SU-DHL-6 (cell line): ENCODE results near the gene MKRN2.

Experiments used
- H2AFZ ChIP-seq: fragments of 200-600 bp; sonication (generic); 2 replicates; pipeline ENCODE4 v1.6.1; 2014; ENCODE audit warnings: low read depth, mild to moderate bottlenecking, moderate library complexity, mixed read lengths, antibody characterized with exemption, low read length; ENCODE audit not compliant: severe bottlenecking
- H3F3A ChIP-seq: fragments of 200-600 bp; shearing (Covaris generic); 2 replicates; pipeline ENCODE4 v1.6.0; 2016; ENCODE audit warnings: antibody characterized with exemption, mild to moderate bottlenecking; ENCODE audit not compliant: insufficient read depth
- H3K27ac ChIP-seq: fragments of 200-600 bp; sonication (generic); 2 replicates; pipeline ENCODE4 v1.5.1; 2016; ENCODE audit warnings: low read depth, mild to moderate bottlenecking, low read length, moderate library complexity, mixed read lengths
- H3K27me3 ChIP-seq: fragments of 200-600 bp; sonication (generic), shearing (Covaris generic); 2 replicates; pipeline ENCODE4 v1.6.0; 2014; ENCODE audit warnings: mild to moderate bottlenecking, low read length
- H3K36me3 ChIP-seq: fragments of 200-600 bp; sonication (generic); 2 replicates; pipeline ENCODE4 v1.6.1; 2014; ENCODE audit warnings: mild to moderate bottlenecking, low read length, mixed read lengths
- H3K4me2 ChIP-seq: fragments of 300-600, 200-600 bp; shearing (Covaris generic), sonication (generic); 2 replicates; pipeline ENCODE4 v1.6.0; 2014; ENCODE audit warnings: low read length, low read depth, mild to moderate bottlenecking; ENCODE audit not compliant: poor library complexity, severe bottlenecking
- H3K4me3 ChIP-seq: fragments of 200-600 bp; sonication (generic); 2 replicates; pipeline ENCODE4 v1.5.1; 2014; ENCODE audit warnings: antibody characterized with exemption, low read length, mild to moderate bottlenecking, mixed read lengths; ENCODE audit not compliant: insufficient read depth, poor library complexity, severe bottlenecking
- H3K79me2 ChIP-seq: fragments of 200-600 bp; sonication (generic); 2 replicates; pipeline ENCODE4 v1.6.1; 2014; ENCODE audit warnings: mild to moderate bottlenecking, low read length, moderate library complexity; ENCODE audit not compliant: insufficient read depth
- H3K9ac ChIP-seq: fragments of 200-600 bp; sonication (generic); 2 replicates; pipeline ENCODE4 v1.7.0; 2014; ENCODE audit warnings: mild to moderate bottlenecking, low read length
- H3K9me2 ChIP-seq: fragments of 200-600 bp; sonication (generic); replicated peaks from 2 replicates; pipeline ENCODE4 v1.6.1; 2014; ENCODE audit warnings: low read length; ENCODE audit not compliant: insufficient read depth
- H3K9me3 ChIP-seq: fragments of 200-600 bp; sonication (generic); 2 replicates; pipeline ENCODE4 v1.6.1; 2014; ENCODE audit warnings: low read length, mixed read lengths; ENCODE audit not compliant: insufficient read depth
- H4K20me1 ChIP-seq: fragments of 200-600 bp; sonication (generic); 2 replicates; pipeline ENCODE4 v1.6.1; 2014; ENCODE audit warnings: low read depth, mild to moderate bottlenecking, antibody characterized with exemption, low read length, moderate library complexity, mixed read lengths
- CTCF ChIP-seq: fragments of 200-600 bp; sonication (generic); IDR thresholded peaks from one replicate; pipeline ENCODE4 v1.5.1; 2017; ENCODE audit warnings: antibody characterized with exemption, mild to moderate bottlenecking, low read length, moderate library complexity; ENCODE audit not compliant: insufficient read depth, poor library complexity, severe bottlenecking
- EZH2phosphoT487 ChIP-seq: fragments of 200-600 bp; sonication (generic), shearing (Covaris generic); conservative IDR thresholded peaks from 2 replicates; pipeline ENCODE4 v1.6.1; 2018; ENCODE audit warnings: mild to moderate bottlenecking, antibody characterized with exemption, low read length, moderate library complexity, mixed read lengths

Gene MKRN2

GRCh38 chr3:12632523-12632922 is 75.6 kb downstream of the MKRN2 start:
- H3F3A ChIP-seq: peaks cover 2% of the 10 kb centered on the region; the same call in 1 of the 2 replicates
- no peak overlapping the region for H3K9ac ChIP-seq
- no peak overlapping the region for H2AFZ ChIP-seq
- H3K27me3 ChIP-seq: no peaks in the 10 kb centered on the region
- H3K4me2 ChIP-seq: no peak overlapping the region
- TF ChIP-seq CTCF: no peak
- TF ChIP-seq EZH2phosphoT487: no peak
- peaks cover 20% of the 10 kb centered on the region; the same call in 1 of the 2 replicates for H4K20me1 ChIP-seq
- peaks cover 99% of the 10 kb centered on the region for H3K79me2 ChIP-seq
- no peaks in the 10 kb centered on the region for H3K9me2 ChIP-seq
- no peaks in the 10 kb centered on the region for H3K36me3 ChIP-seq
- H3K4me3 ChIP-seq: no peak overlapping the region
- no peaks in the 10 kb centered on the region for H3K9me3 ChIP-seq
- no peak overlapping the region for H3K27ac ChIP-seq

GRCh38 chr3:12633108-12633507 is 76.2 kb downstream of the MKRN2 start:
- H4K20me1 ChIP-seq: peaks cover 20% of the 10 kb centered on the region; the same call in 1 of the 2 replicates
- no peak overlapping the region for H3K4me3 ChIP-seq
- no peaks in the 10 kb centered on the region for H3K9me3 ChIP-seq
- H3K4me2 ChIP-seq: no peak overlapping the region
- TF ChIP-seq EZH2phosphoT487: no peak
- TF ChIP-seq CTCF: no peak
- peaks cover 2% of the 10 kb centered on the region; the same call in 1 of the 2 replicates for H3F3A ChIP-seq
- H3K79me2 ChIP-seq: peaks cover 99% of the 10 kb centered on the region
- H3K27me3 ChIP-seq: no peaks in the 10 kb centered on the region
- H3K9me2 ChIP-seq: no peaks in the 10 kb centered on the region
- no peak overlapping the region for H3K27ac ChIP-seq
- no peaks in the 10 kb centered on the region for H3K36me3 ChIP-seq
- no peak overlapping the region for H2AFZ ChIP-seq
- no peak overlapping the region for H3K9ac ChIP-seq
